Astrocyte of the hippocampus (primary cell): ENCODE results near the gene MS4A13.
"Not testable (repeated sequence)": the region's sequence is repeated elsewhere in the genome, so short reads cannot be mapped to it uniquely, and the experiment has no call there.

Source experiments
- DNase-seq: peaks from one replicate; pipeline ENCODE4 v3.0.0; 2011; ENCODE audit warnings: low read depth, low spot score

Gene MS4A13

DNA sequence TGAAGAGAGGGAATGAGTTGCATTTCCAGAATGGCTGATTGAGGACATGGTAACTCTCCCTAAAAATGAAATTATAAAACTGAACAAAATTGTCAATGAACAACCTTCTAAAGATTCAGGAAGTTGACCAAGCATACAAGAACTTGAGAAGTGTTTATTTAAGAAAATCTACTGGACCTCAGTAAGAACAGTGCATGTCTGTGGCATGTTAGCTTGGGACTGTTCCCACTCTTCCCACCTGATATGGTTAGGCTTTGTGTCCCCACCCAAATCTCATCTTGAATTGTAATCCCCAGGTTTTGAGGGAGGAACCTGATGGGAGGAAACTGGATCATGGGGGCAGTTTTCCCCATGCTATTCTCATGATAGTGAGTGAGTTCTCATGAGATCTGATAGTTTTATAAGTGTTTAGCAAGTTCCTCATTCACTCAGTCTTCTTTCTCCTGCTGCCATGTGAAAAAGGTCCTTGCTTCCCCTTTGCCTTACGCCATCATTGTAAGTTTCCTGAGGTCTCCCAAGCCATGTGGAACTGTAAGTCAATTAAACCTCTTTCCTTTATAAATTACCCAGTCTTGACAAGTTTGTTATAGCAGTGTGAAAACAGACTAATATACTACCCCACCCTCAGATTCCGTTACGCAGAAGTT lies 15.4 kb downstream of the MS4A13 start:
- DNase-seq: no peak

DNA sequence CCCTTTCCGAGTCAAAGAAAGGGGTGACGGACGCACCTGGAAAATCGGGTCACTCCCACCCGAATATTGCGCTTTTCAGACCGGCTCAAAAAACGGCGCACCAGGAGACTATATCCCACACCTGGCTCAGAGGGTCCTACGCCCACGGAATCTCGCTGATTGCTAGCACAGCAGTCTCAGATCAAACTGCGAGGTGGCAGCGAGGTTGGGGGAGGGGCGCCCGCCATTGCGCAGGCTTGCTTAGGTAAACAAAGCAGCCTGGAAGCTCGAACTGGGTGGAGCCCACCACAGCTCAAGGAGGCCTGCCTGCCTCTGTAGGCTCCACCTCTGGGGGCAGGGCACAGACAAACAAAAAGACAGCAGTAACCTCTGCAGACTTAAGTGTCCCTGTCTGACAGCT lies 17.2 kb downstream of the MS4A13 start:
- DNase-seq: not testable (repeated sequence)

DNA sequence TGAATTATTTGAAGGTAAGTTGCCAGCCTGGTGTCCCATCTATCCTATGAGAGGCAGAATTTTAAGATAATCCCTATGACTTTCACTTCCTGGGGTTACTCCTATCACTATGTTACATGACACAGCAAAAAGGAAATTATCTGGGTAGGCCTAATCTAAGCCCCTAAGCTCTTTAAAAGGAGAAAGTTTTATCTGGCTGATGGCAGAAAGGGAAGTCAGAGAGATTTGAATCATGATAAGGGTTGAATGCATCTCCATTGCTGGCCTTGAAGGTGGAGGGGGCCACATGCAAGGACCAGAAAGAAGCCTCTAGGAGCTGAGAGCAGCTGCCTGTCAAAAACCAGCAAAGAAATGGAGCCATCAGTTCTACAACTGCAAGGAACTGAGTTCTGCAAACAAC lies 23.4 kb downstream of the MS4A13 start:
- DNase-seq: not testable (repeated sequence)

DNA sequence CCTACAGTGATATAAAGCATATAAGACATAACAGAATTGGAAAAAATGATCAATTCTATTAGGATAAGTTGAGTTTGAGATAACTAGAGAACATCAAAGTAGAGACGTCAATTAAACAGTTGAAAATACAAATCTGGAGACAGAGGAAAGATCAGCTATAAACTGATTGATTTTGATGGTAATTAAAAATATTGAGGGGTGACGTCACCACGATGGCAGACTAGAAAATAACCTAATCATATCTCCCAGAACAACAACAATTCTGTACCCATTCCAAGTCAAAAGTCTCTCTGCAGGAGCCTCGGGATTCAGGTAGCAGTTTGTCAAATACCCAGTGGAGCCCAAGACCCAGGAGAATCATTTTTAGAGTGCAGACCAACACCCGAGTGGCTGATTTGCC lies 28.9 kb downstream of the MS4A13 start:
- no peak for DNase-seq

DNA sequence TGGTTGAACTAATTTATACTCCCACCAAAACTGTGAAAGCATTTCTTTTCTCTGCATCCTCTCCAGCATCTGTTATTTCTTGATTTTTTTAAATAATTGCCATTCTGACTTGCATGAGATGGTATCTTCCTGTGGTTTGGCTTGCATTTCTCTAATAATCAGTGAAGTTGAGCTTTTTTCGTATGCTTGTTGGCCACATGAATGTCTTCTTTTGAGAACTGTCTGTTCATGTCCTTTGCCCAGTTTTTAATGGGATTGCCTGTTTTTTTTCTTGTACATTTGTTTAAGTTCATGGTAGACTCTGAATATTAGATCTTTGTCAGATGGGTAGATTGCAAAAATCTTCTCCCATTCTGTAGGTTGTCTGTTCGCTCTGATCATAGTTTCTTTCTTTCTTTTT lies 46.1 kb downstream of the MS4A13 start:
- DNase-seq: no peak

DNA sequence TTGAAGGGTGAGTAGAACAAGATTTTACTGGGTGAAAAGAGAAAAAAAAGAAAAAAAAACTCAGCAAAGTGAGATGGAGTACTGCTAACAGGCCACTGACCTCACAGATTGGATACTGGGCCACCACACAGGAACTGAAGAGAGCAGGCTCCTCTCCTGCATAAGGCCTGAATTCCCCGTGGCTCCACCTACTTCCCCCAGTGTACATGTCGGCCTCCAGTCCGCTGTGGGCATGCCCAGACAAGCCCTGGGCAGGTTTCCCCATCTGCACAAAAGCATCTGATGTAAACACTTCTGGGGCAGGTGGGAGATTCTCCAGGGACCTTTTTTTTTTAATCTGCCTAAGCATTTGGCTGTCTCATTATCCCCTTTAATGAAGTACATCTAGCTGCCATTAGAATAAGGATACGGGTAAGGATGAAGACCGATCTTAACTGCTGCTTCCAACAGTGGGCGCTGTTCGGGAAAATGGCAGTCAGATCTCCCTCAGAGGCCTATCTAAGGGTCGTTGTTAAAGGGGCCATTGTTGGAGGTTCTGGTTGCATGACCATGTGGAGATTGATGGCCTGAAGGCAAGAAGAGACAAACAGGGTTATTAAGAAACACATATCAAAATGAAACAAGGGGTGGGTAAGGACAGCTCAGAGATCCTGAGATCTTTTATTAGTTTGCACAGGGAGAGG lies 48.5 kb downstream of the MS4A13 start:
- DNase-seq: no peak

DNA sequence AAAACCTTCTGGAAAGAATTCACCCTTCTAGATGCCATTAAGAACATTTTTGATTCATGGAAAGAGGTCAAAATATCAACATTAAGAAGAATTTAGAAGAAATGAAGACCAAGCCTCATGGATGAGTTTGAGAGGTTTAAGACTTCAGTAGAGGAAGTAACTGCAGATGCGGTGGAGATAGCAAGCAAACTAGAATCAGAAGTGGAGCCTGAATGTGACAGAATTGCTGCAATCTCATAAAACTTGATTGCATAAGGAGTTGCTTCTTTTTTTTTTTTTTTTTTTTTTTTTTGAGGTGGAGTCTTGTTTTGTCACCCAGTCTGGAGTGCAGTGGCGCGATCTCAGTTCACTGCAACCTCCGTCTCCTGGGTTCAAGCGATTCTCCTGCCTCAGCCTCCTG lies 51.6 kb downstream of the MS4A13 start:
- no peak for DNase-seq

DNA sequence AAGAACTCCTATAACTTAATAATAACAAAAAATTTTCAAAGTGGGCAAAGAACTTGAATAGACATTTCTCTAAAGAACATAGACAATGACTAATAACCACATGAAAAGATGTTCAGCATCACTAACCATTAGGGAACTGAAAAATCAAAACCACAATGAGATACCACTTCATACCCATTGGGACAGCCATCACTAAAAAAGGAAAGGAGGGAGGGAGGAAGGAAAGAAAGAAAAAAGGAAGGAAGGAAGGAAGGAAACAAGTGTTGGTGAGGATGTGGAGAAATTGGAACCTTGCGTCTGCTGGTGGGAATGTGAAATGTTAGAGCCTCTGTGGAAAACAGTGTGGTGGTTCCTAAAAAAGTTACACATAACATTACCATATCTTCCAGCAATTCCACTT lies 55.8 kb downstream of the MS4A13 start:
- DNase-seq: no peak

DNA sequence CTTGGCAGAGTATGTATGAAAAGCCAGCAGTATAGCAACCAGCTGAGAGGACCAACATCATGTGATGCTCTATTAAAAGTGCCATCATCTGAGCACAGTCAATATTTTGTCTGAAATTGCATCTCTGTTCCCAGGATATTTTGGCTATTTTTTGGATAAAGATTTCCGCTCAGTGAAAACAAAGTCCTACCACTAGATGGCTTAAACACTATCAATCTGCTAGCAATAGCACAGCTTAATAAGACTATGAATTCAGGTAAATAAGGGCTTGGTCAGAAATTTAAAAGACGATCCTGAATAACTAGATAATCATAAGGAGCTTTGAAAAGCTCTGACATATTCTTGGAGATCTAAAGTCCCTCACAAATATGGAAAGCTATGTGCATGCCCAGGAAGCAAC lies 74.4 kb downstream of the MS4A13 start:
- no peak for DNase-seq
